AG09309 (cell line): Measurements from ENCODE around the gene SPRED3.
"Not testable (repeated sequence)": the region's sequence is repeated elsewhere in the genome, so short reads cannot be mapped to it uniquely, and the experiment has no call there.

Source experiments
- DNase-seq: peaks from one replicate; pipeline ENCODE4 v3.0.0-alpha.2; 2010; ENCODE audit warnings: low read depth
- H3K4me3 ChIP-seq: 2 replicates; pipeline ENCODE4 v1.5.1; 2011; ENCODE audit warnings: mild to moderate bottlenecking, low read depth, low read length, moderate library complexity; ENCODE audit not compliant: control insufficient read depth
- CTCF ChIP-seq: IDR thresholded peaks from 2 replicates; pipeline ENCODE4 v1.5.1; 2011; ENCODE audit warnings: mild to moderate bottlenecking, low read depth, low read length, inconsistent platforms; ENCODE audit not compliant: insufficient read depth, control insufficient read depth; ENCODE audit errors: missing control alignments

SPRED3 gene

GRCh38 chr19:38409631-38410133 is 21.2 kb downstream of the SPRED3 start:
- H3K4me3 ChIP-seq: no peak overlapping the region
- TF ChIP-seq CTCF: no peak
- DNase-seq: no peak

DNA sequence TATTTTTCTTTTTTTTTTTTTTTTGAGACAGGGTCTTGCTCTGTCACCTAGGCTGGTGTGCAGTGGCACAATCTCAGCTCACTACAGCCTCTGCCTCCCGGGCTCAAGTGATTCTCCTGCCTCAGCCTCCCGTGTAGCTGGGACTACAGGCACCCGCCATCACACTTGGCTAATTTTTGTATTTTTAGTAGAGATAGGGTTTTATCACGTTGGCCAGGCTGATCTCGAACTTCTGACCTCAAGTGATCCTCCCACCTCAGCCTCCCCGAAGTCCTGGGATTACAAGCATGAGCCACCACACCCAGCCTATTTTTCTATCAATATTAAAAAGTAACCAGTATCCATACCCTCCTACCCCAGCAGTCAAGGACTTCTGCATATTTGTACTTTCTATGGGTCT is 21.9 kb downstream of the SPRED3 start:
- DNase-seq, H3K4me3 ChIP-seq: not testable (repeated sequence)

DNA sequence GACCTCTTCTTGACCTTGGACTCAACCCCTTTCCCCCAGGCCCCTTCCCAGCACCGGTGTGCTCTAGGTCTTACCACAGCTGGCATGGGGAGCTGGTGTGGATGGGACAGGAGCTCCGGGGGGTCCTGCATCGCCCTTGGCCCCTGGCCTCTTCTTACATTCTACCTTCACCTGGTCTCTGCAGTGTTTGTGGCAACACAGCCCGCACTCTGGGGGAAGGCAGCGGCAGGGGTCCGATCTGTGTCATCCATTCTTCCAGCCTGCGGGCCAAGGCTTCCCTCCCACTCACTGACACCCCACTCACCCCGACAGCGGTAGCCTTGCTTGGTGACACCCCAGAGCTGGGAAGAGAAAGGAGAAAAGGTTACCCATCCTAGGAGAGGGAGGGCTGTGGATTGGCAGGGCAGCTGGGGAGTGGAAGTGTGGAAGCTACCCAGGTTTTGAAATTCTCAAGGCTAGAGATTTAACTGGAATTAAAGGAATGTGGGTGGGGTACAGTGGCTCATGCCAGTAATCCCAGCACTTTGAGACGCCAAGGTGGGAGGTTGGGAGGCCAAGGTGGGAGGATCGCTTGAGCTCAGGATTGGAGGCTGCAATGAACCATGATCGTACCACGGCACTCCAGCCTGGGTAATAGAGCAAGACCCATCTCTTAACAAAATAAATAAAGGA is 22.7 kb downstream of the SPRED3 start:
- TF ChIP-seq CTCF: no peak
- DNase-seq: no peak

DNA sequence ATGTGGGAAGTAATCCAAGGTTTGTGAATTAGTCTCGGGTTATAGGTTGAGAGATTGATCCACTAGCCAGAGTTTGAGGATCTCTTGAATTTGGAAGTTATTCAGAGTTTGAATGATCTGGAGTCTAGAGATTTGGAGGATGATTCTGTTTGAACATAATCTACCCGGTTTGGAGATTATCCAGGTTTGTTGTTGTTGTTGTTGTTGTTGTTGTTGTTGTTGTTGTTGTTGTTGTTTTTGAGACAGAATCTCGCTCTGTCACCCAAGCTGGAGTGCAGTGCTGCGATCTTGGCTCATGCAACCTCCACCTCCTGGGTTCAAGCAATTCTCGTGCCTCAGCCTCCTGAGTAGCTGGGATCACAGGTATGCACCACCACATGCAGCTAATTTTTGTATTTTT is 23.4 kb downstream of the SPRED3 start:
- not testable (repeated sequence) for H3K4me3 ChIP-seq, DNase-seq

More for the DNA sequence above, 22.7 kb downstream of the SPRED3 start:
- no peak overlapping the region for H3K4me3 ChIP-seq

DNA sequence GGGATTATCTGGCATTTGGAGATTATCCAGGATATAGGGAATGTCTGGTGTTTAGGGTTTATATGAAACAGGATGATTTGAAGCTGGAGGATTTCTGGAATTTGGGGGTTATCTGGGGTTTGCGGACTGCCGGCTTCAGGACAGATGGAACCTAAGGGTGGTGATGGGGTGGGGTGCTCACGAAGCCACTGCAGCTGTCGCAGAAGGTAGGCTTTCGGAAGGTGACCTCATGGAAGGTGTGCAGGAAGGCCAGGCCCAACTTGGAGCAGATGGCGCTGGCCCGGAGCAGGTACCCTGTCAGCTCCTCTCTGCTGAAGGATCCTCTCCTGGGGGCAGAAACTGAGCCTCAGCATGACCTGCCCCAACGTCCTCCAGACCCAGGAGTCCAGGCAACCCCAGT is 24.0 kb downstream of the SPRED3 start:
- H3K4me3 ChIP-seq: no peak overlapping the region
- no peak for DNase-seq
- no peak for TF ChIP-seq CTCF

DNA sequence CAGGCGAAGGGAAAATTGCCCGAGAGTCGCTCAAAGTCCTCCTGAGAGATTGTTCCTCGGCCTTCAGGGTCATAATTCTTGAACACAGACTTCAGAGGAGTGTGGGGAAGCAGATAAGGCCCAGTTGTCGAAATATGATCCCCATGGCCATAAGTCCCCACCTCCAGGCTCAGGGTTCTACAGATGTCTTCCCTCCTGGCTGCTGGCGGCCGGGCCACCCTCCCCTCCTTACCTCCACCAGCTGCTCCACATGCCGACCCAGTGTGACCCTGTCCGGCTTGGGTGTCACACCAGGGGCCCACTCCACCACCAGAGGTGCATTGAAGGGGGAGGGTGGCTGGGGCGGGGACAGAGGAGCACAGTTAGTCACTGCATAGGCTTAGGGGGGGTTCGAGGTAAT is 24.5 kb downstream of the SPRED3 start:
- no peak for TF ChIP-seq CTCF
- no peak for DNase-seq
- H3K4me3 ChIP-seq: no peak overlapping the region

GRCh38 chr19:38413416-38413815 is 24.9 kb downstream of the SPRED3 start:
- no peak for TF ChIP-seq CTCF
- H3K4me3 ChIP-seq: no peak overlapping the region
- DNase-seq: no peak

GRCh38 chr19:38417146-38417543 is 28.6 kb downstream of the SPRED3 start:
- H3K4me3 ChIP-seq: no peak overlapping the region
- DNase-seq: no peak
- TF ChIP-seq CTCF: no peak
